Right atrium auricular region (tissue), 2 donors: Measurements from ENCODE around the gene HEBP1. TPM values are rescaled to one million over a fixed set of nuclear protein-coding genes. Genes with fewer than 3 reads are reported as not detected.

Experiments
- DNase-seq: peaks from one replicate; pipeline ENCODE4 v3.0.0-alpha.2; 2019; ENCODE audit warnings: low spot score
- H3K27ac ChIP-seq, 2 donors: fragments of 200-600 bp; sonication (generic); 1 replicate in 1 of 2; 2 replicates in 1 of 2; pipeline ENCODE4 v1.5.1; 2016 to 2019
- H3K27me3 ChIP-seq, 2 donors: fragments of 200-600 bp; sonication (generic); one replicate each; pipeline versions ENCODE4 v1.5.1 to v1.6.0; 2017 to 2019
- H3K36me3 ChIP-seq: fragments of 200-600 bp; sonication (generic); one replicate; pipeline ENCODE4 v1.5.1; 2016
- H3K4me1 ChIP-seq, 2 donors: fragments of 200-600 bp; sonication (generic); one replicate each; pipeline versions ENCODE4 v1.5.1 to v1.6.0; 2017 to 2019
- H3K4me3 ChIP-seq, 2 donors: fragments of 200-600 bp; sonication (generic); 1 replicate in 1 of 2; 2 replicates in 1 of 2; pipeline ENCODE4 v1.5.1; 2017 to 2019; ENCODE audit warnings: mild to moderate bottlenecking in 1 of 2, moderate library complexity in 1 of 2
- H3K9me3 ChIP-seq, 2 donors: fragments of 200-600 bp; sonication (generic); one replicate each; pipeline ENCODE4 v1.5.1; 2019
- CTCF ChIP-seq, 2 donors: fragments of 200-600 bp; sonication (generic); IDR thresholded peaks; one replicate each; pipeline ENCODE4 v1.5.1; 2019; ENCODE audit warnings: antibody characterized with exemption in 2 of 2
- total RNA-seq, 2 donors: library from RNA; depleted of rRNA; stranded (reverse); fragments of >200 nt; gene quantifications; one replicate each; pipeline ENCODE4 v1.1.0, GENCODE V29; 2016

Gene HEBP1
- total RNA-seq, 2 donors from 2014 or later: 29.4 to 30.0 TPM

GRCh38 chr12:12946686-12947355, 53.2 kb downstream of the HEBP1 start:
- Histone ChIP-seq H3K9me3 (no peaks in the 10 kb centered on the region), H3K27ac (no peak overlapping the region), H3K27me3 (no peaks in the 10 kb centered on the region), H3K4me3 (no peak overlapping the region), H3K4me1 (peaks cover 0 to 3% of the 10 kb centered on the region in 2 donors), H3K36me3 (no peaks in the 10 kb centered on the region)
- no peak for DNase-seq
- TF ChIP-seq CTCF (IDR thresholded peaks at IDR 0.05): no peak

- no peak overlapping the region for H3K4me3 ChIP-seq
- no peak for TF ChIP-seq CTCF (IDR thresholded peaks at IDR 0.05)
- no peak overlapping the region for H3K27ac ChIP-seq
- no peaks in the 10 kb centered on the region for H3K9me3 ChIP-seq
- no peaks in the 10 kb centered on the region for H3K27me3 ChIP-seq
- no peak for DNase-seq
- H3K4me1 ChIP-seq: peaks cover 0 to 3% of the 10 kb centered on the region in 2 donors
- no peaks in the 10 kb centered on the region for H3K36me3 ChIP-seq
These were observed 54.5 kb downstream of the HEBP1 start for GRCh38 chr12:12945591-12945990.

- DNase-seq: peak; percentile 34
- H3K4me1 ChIP-seq: peaks cover 0 to 3% of the 10 kb centered on the region in 2 donors
- no peaks in the 10 kb centered on the region for H3K27me3 ChIP-seq
- no peak overlapping the region for H3K27ac ChIP-seq
- H3K36me3 ChIP-seq: no peaks in the 10 kb centered on the region
- no peaks in the 10 kb centered on the region for H3K9me3 ChIP-seq
- no peak for TF ChIP-seq CTCF (IDR thresholded peaks at IDR 0.05)
- H3K4me3 ChIP-seq: no peak overlapping the region
These were observed 56.3 kb downstream of the HEBP1 start for GRCh38 chr12:12943586-12944260.

- H3K4me3 ChIP-seq: no peak overlapping the region
- TF ChIP-seq CTCF (IDR thresholded peaks at IDR 0.05): no peak
- no peaks in the 10 kb centered on the region for H3K9me3 ChIP-seq
- H3K4me1 ChIP-seq: peaks cover 0 to 3% of the 10 kb centered on the region in 2 donors
- no peak overlapping the region for H3K27ac ChIP-seq
- H3K36me3 ChIP-seq: no peaks in the 10 kb centered on the region
- no peaks in the 10 kb centered on the region for H3K27me3 ChIP-seq
- DNase-seq: peak; percentile 34
These were observed 58.4 kb downstream of the HEBP1 start for GRCh38 chr12:12941450-12942350.

- H3K4me3 ChIP-seq: no peak overlapping the region
- H3K27me3 ChIP-seq: no peaks in the 10 kb centered on the region
- H3K9me3 ChIP-seq: no peaks in the 10 kb centered on the region
- peaks cover 0 to 3% of the 10 kb centered on the region in 2 donors for H3K4me1 ChIP-seq
- no peak for TF ChIP-seq CTCF (IDR thresholded peaks at IDR 0.05)
- H3K36me3 ChIP-seq: no peaks in the 10 kb centered on the region
- DNase-seq: no peak
- H3K27ac ChIP-seq: no peak overlapping the region
These were observed 60.2 kb downstream of the HEBP1 start for GRCh38 chr12:12939888-12940287.
